SK-N-MC (cell line): Measurements from ENCODE around the gene PRAMEF15.
"Not testable (repeated sequence)": the region's sequence is repeated elsewhere in the genome, so short reads cannot be mapped to it uniquely, and the experiment has no call there.

Experiments
- EZH2 ChIP-seq: fragments of 200-600 bp; sonication (generic); IDR thresholded peaks from one replicate; pipeline ENCODE4 v1.6.1; 2017; ENCODE audit warnings: antibody characterized with exemption
- FOXP2 ChIP-seq: optimal IDR thresholded peaks from 2 replicates; pipeline ENCODE3; 2011; ENCODE audit warnings: mild to moderate bottlenecking, moderate library complexity; ENCODE audit not compliant: insufficient read depth; ENCODE audit errors: extremely low read length, control extremely low read depth
- POLR2AphosphoS5 ChIP-seq: IDR thresholded peaks from 2 replicates; pipeline ENCODE4 v1.6.1; 2012; ENCODE audit warnings: mild to moderate bottlenecking, low read depth, low read length, borderline replicate concordance

DNA sequence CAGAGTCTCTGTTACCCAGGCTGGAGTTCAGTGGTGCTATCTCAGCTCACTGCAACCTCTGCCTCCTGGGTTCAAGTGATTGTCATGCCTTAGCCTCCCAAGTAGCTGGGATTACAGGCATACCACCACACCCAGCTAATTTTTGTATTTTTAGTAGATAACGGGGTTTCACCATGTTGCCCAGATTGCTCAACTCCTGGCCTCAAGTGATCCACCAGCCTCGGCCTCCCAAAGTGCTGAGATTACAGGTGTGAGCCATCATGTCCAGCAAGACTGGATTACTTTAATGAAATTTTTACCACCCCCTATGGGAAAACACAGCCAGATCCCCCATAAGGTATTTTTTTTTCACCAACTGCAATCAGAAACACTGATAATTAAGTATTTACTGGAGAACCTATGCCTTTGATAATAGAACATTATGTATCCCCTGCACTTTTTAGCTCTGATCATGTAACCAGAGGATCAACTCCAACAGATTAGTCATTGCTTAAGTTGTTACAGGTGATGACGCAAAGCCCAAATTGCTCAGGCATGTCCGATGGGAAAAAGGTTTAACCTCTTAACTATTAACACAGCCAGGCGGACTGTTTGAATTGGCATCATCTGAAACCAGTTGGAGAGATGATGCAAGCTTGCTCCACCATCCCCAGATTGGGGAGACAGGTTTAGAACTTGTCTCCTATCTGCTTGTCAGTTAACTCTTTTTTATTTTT lies 18.0 kb upstream of the PRAMEF15 start:
- not testable (repeated sequence) for TF ChIP-seq POLR2AphosphoS5, EZH2, FOXP2
